Measurements from ENCODE around the gene CWC25. TPM values are rescaled to one million over a fixed set of nuclear protein-coding genes. Genes with fewer than 3 reads are reported as not detected.
"Not testable (repeated sequence)": the region's sequence is repeated elsewhere in the genome, so short reads cannot be mapped to it uniquely, and the experiment has no call there.

The CWC25 gene
- total RNA-seq, 4 donors from 2014 or later = 16.5 to 27.8 (median 19.6) TPM

- Histone ChIP-seq H3K4me1 (peaks cover 8 to 28% (median 22%) of the 10 kb centered on the region in 4 donors), H3K27me3 (no peaks in the 10 kb centered on the region), H3K36me3 (peaks cover 23 to 44% (median 37%) of the 10 kb centered on the region in 4 donors), H3K4me3 (no peak overlapping the region), H3K9me3 (no peaks in the 10 kb centered on the region), H3K27ac (replicated peaks in 1 of 4) (no peak overlapping the region)
- TF ChIP-seq POLR2AphosphoS5 (IDR thresholded peaks at IDR 0.05) = no peak
- TF ChIP-seq EP300 (IDR thresholded peaks at IDR 0.05) = no peak
- TF ChIP-seq CTCF (IDR thresholded peaks at IDR 0.05) = no peak
- no peak for TF ChIP-seq POLR2A (IDR thresholded peaks at IDR 0.05; ENCODE audit: low read depth)
- DNase-seq (ENCODE audit: extremely low spot score) = no peak
- WGBS = 0% methylated on average over 1 of the region's 1 CpG
- intact Hi-C loops (cut with DNase I) = no loop called here
Observed at GRCh38 chr17:38789185-38789584, 35.9 kb downstream of the CWC25 start.

DNA sequence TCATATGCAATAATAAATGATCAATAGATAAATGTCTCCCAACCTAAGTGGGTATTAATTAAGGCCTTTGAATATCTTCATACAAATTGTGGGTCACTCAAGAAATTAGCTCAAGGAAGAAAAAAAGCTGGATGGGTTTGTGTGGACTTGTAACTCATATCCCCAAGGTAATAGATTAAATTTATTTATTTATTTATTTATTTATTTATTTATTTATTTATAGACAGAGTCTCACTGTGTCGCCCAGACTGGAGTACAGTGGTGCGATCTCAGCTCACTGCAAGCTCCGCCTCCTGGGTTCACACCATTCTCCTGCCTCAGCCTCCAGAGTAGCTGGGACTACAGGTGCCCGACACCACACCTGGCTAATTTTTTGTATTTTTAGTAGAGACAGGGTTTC is 37.1 kb downstream of the CWC25 start:
- DNase-seq (ENCODE audit: extremely low spot score); H3K9me3 ChIP-seq; H3K27me3 ChIP-seq; H3K27ac ChIP-seq (replicated peaks in 1 of 4); H3K4me3 ChIP-seq; intact Hi-C loops (cut with DNase I): not testable (repeated sequence)
- 100% methylated on average over 4 of the region's 4 CpGs for WGBS
- H3K4me1 ChIP-seq = peaks cover 8 to 24% (median 20%) of the 10 kb centered on the region in 4 donors
- H3K36me3 ChIP-seq = peaks cover 35 to 50% (median 45%) of the 10 kb centered on the region in 4 donors

GRCh38 chr17:38786372-38786771 is 38.7 kb downstream of the CWC25 start:
- intact Hi-C loops (cut with DNase I) = no loop called here
- Histone ChIP-seq H3K27ac (replicated peaks in 1 of 4) (no peak overlapping the region), H3K4me3 (no peak overlapping the region), H3K4me1 (peaks cover 8 to 24% (median 20%) of the 10 kb centered on the region in 4 donors), H3K9me3 (no peaks in the 10 kb centered on the region), H3K36me3 (peaks cover 51 to 58% (median 55%) of the 10 kb centered on the region in 4 donors), H3K27me3 (no peaks in the 10 kb centered on the region)
- TF ChIP-seq POLR2A (IDR thresholded peaks at IDR 0.05; ENCODE audit: low read depth) (no peak), EP300 (IDR thresholded peaks at IDR 0.05) (no peak), CTCF (IDR thresholded peaks at IDR 0.05) (no peak), POLR2AphosphoS5 (IDR thresholded peaks at IDR 0.05) (no peak)
- no peak for DNase-seq (ENCODE audit: extremely low spot score)
- 87% methylated on average over 6 of the region's 6 CpGs for WGBS

GRCh38 chr17:38783227-38783626 is 41.9 kb downstream of the CWC25 start:
- WGBS = 93% methylated on average over 3 of the region's 3 CpGs
- intact Hi-C loops (cut with DNase I) = no loop called here
- TF ChIP-seq POLR2A (IDR thresholded peaks at IDR 0.05; ENCODE audit: low read depth) = no peak
- no peak for TF ChIP-seq EP300 (IDR thresholded peaks at IDR 0.05)
- no peak for TF ChIP-seq POLR2AphosphoS5 (IDR thresholded peaks at IDR 0.05)
- no peak for TF ChIP-seq CTCF (IDR thresholded peaks at IDR 0.05)

GRCh38 chr17:38779965-38780752 is 45.0 kb downstream of the CWC25 start:
- peaks cover 98 to 100% (median 99%) of the 10 kb centered on the region in 4 donors for H3K36me3 ChIP-seq
- no peak for TF ChIP-seq POLR2A (IDR thresholded peaks at IDR 0.05; ENCODE audit: low read depth)
- no peak for TF ChIP-seq CTCF (IDR thresholded peaks at IDR 0.05)
- TF ChIP-seq POLR2AphosphoS5 (IDR thresholded peaks at IDR 0.05) = no peak
- TF ChIP-seq EP300 (IDR thresholded peaks at IDR 0.05) = no peak
- intact Hi-C loops (cut with DNase I) = no loop called here
- no peak overlapping the region for H3K27ac ChIP-seq (replicated peaks in 1 of 4)
- no peaks in the 10 kb centered on the region for H3K4me1 ChIP-seq
- WGBS = 91% methylated on average over 23 of the region's 23 CpGs
- H3K27me3 ChIP-seq = no peaks in the 10 kb centered on the region
- H3K4me3 ChIP-seq = no peak overlapping the region
- no peaks in the 10 kb centered on the region for H3K9me3 ChIP-seq
- no peak for DNase-seq (ENCODE audit: extremely low spot score)

More at GRCh38 chr17:38783227-38783626, 41.9 kb downstream of the CWC25 start:
- Histone ChIP-seq H3K9me3 (no peaks in the 10 kb centered on the region), H3K27me3 (no peaks in the 10 kb centered on the region), H3K4me3 (no peak overlapping the region), H3K4me1 (no peaks in the 10 kb centered on the region), H3K27ac (replicated peaks in 1 of 4) (no peak overlapping the region), H3K36me3 (peaks cover 82 to 89% (median 86%) of the 10 kb centered on the region in 4 donors)
- DNase-seq (ENCODE audit: extremely low spot score) = no peak

All from esophagus muscularis mucosa (tissue), 4 donors.